GM13977 (cell line): ENCODE results near the gene MAP3K14.

Experiments used
- DNase-seq: peaks from one replicate; pipeline ENCODE4 v3.0.0; 2012; ENCODE audit warnings: low spot score
- in situ Hi-C: fragments of 300-500 bp; cut with MboI; formaldehyde crosslinking; loops from one replicate; pipeline ENCODE4 v1.12.0; 2022; ENCODE audit warnings: low sequenced_read_pairs, low pct_unique_long_range_greater_than_20kb, mixed read lengths, inconsistent platforms; ENCODE audit not compliant: unreplicated experiment
- TF ChIP-seq, protein P1 (sequence below): IDR thresholded peaks from 2 replicates; pipeline ENCODE4 v1.5.1; 2012; ENCODE audit warnings: mild to moderate bottlenecking, control low read depth; ENCODE audit not compliant: insufficient read depth; ENCODE audit errors: extremely low read depth, missing control alignments

The MAP3K14 gene

DNA sequence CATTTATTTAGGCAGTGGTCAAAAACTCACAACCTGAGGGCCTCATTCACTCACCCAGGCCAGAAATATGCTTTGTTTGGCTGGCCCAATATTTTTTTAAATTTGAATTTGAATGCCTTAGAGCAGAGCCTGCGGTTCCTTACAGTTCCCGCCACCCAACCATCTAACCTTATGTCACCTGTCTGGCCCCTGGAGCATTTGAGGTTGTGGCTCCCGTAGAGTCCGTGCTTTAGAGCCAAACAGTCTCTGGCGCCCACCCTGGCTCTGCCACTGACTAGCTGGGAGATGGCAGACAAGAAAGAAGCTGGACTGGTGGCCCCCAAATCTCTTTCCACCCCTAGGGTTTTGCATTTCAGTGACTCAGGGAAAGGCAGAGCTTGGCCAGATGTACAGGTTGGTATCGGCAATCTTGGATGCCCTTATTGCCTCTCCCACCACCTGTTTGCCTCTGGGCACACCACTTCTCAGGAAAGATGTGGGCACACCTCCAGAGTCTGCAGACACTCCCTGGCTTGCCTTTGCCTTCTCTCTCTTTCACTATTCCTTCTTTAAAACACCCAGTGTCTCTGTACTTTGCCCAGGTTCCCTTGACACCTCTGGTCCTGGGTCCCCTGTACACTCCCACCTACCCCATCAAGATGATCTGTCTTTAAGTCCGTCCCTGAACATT, 1.9 kb upstream of the MAP3K14 start:
- DNase-seq: no peak
- in situ Hi-C loops: no loop called here
- TF ChIP-seq, protein P1, sequence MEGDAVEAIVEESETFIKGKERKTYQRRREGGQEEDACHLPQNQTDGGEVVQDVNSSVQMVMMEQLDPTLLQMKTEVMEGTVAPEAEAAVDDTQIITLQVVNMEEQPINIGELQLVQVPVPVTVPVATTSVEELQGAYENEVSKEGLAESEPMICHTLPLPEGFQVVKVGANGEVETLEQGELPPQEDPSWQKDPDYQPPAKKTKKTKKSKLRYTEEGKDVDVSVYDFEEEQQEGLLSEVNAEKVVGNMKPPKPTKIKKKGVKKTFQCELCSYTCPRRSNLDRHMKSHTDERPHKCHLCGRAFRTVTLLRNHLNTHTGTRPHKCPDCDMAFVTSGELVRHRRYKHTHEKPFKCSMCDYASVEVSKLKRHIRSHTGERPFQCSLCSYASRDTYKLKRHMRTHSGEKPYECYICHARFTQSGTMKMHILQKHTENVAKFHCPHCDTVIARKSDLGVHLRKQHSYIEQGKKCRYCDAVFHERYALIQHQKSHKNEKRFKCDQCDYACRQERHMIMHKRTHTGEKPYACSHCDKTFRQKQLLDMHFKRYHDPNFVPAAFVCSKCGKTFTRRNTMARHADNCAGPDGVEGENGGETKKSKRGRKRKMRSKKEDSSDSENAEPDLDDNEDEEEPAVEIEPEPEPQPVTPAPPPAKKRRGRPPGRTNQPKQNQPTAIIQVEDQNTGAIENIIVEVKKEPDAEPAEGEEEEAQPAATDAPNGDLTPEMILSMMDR: no peak

DNA sequence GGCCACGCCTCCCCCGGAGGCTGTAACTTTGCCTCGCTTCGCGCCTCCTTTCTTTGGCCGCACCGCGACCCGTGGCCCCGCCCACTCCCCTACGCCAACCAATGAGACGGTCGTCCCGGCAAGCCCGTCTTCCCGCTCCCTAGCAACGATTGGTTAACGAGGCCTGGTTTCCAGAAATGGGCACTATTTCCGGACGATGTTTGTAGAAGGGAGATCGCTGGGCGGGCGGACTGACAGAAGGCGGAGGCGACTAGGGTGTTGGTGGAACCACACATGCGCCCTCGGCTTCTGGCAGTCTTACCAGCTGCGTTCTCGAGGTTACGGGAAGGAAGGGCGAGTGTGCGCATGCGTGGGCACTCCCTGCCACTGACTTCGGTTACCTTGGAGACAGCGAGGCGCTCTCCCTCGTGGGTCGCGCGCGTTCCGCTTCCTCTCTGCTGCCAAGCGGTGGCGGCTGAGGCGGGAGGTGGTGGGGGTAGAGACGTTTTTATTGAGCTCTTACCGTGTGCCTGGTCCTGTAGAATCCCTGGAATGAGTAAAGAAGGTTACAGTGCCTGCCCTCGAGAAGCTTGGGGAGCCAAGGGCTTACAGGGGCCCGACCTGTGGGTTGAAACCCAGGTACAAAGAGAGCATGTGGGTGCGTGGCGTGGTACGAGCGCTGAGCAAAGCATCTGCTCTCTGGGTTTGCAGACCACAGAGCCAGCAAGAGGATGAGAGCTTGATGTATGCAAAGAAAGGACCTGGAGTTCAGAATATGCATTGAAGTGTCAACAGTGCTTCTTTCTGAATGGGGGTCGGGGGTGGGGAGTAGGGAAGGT, 500 bp upstream of the MAP3K14 start:
- TF ChIP-seq, protein P1: no peak
- in situ Hi-C loops: no loop called here
- peak; percentile 99 for DNase-seq

DNA sequence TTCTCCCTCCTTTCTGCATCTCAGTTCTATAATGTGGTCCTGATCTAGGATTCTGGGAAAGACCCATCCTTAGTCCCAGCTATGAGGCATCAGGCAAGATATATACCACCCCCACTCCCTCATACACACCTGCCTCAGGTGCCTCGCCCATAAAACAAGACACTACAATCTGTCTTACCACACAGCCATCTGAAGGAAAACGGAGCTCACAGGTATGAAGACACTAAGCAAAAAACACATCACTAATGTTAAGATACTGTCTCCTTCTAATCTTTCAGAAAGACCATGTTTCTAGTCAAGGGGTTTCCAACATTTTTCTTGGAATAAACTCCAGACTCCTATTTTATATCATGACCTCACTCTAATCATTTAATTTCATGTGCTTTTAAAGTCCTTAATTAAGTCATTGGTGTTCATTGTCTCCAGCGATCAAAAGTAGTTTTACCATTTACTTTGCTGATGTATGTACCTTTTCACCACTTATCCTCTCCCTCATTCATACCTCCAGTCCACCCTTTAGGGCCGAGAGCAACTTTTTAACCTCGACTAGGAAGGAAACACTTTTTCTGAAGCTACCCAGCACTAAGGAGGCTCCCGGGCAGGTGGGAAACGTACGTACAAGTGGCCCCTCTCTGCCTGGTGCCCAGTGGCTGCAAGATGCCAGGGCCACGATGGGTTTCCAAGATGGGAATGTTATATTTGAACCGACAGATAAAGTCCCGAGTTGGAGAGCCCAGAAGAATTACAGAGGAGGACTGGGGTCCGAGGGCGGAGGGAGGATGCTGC, 979 bp downstream of the MAP3K14 start:
- TF ChIP-seq, protein P1: no peak
- DNase-seq: no peak
- in situ Hi-C loops: no loop called here

- in situ Hi-C loops: no loop called here
- DNase-seq: peak; percentile 50
- TF ChIP-seq, protein P1: no peak
These were observed 1.8 kb downstream of the MAP3K14 start for GRCh38 chr17:45314741-45315647.

GRCh38 chr17:45313996-45314740, 2.7 kb downstream of the MAP3K14 start:
- TF ChIP-seq, protein P1: no peak
- in situ Hi-C loops: no loop called here
- DNase-seq: no peak
